Fibroblast of lung (primary cell): ENCODE results near the gene TICAM2.

ENCODE experiments used
- CTCF ChIP-seq, 2 donors: IDR thresholded peaks in 1 of 2; conservative IDR thresholded peaks in 1 of 2; 1 replicate in 1 of 2; 2 replicates in 1 of 2; pipeline ENCODE4 v1.5.1; 2011 to 2012; ENCODE audit warnings: low read length in 2 of 2, control low read depth in 1 of 2, inconsistent platforms in 1 of 2, low read depth in 1 of 2, mild to moderate bottlenecking in 1 of 2
- EZH2 ChIP-seq: IDR thresholded peaks from 2 replicates; pipeline ENCODE4 v1.5.1; 2012; ENCODE audit warnings: low read length, control low read depth, mild to moderate bottlenecking; ENCODE audit errors: missing control alignments

GRCh38 chr5:115626445-115626823 is 24.2 kb upstream of the TICAM2 start:
- TF ChIP-seq CTCF (conservative IDR thresholded peaks at IDR 0.05 in 1 of 2, IDR thresholded peaks at IDR 0.05 in 1 of 2; ENCODE audit: low read depth in 1 of 2, low read length in 2 of 2) (no peak), EZH2 (no peak)
